MCF 10A (cell line): ENCODE results near the gene NTN1. TPM values are rescaled to one million over a fixed set of nuclear protein-coding genes. Genes with fewer than 3 reads are reported as not detected.

Source experiments
- BruUV-seq: library from RNA; stranded (reverse); fragments of 400-500 nt; replicated peaks from 2 replicates; lab custom pipeline; 2021; lab: Mats Ljungman, UMichigan
- CTCF ChIA-PET: fragments of 300-600 bp; sonication (Branson Sonifier 250); formaldehyde crosslinking; extraction: SDS; loops from one replicate; lab custom pipeline; 2021; ENCODE audit warnings: antibody characterized with exemption, inconsistent platforms; lab: Yijun Ruan, JAX
- POLR2A ChIA-PET: fragments of 300-600, 350-650 bp; sonication (Branson Sonifier 250); formaldehyde crosslinking; extraction: SDS; loops from one replicate; lab custom pipeline; 2020; ENCODE audit warnings: antibody characterized with exemption, inconsistent platforms; lab: Yijun Ruan, JAX
- DNase-seq: peaks from one replicate; pipeline ENCODE4 v3.0.0-alpha.2; 2018; ENCODE audit not compliant: unreplicated experiment
- H3K27ac Mint-ChIP-seq: one replicate; pipeline ENCODE4 v1.8.0; 2022; ENCODE audit warnings: mild to moderate bottlenecking, low read depth, mixed read lengths; ENCODE audit not compliant: unreplicated experiment
- H3K27me3 Mint-ChIP-seq: one replicate; pipeline ENCODE4 v1.8.0; 2022; ENCODE audit warnings: mixed read lengths; ENCODE audit not compliant: insufficient read depth, unreplicated experiment
- H3K36me3 Mint-ChIP-seq: one replicate; pipeline ENCODE4 v1.8.0; 2022; ENCODE audit warnings: mild to moderate bottlenecking, moderate library complexity, mixed read lengths; ENCODE audit not compliant: insufficient read depth, unreplicated experiment
- H3K4me1 Mint-ChIP-seq: one replicate; pipeline ENCODE4 v1.8.0; 2022; ENCODE audit warnings: mixed read lengths; ENCODE audit not compliant: insufficient read depth, unreplicated experiment
- H3K4me3 Mint-ChIP-seq: one replicate; pipeline ENCODE4 v1.8.0; 2022; ENCODE audit warnings: mild to moderate bottlenecking, moderate library complexity, mixed read lengths; ENCODE audit not compliant: unreplicated experiment
- H3K9me3 Mint-ChIP-seq: one replicate; pipeline ENCODE4 v1.8.0; 2022; ENCODE audit warnings: mixed read lengths; ENCODE audit not compliant: unreplicated experiment
- CTCF ChIP-seq: fragments of 200-600 bp; IDR thresholded peaks from one replicate; pipeline ENCODE4 v1.8.0; 2022; ENCODE audit warnings: antibody characterized with exemption, mild to moderate bottlenecking; ENCODE audit not compliant: unreplicated experiment
- intact Hi-C: fragments of 100-400 bp; cut with micrococcal nuclease; formaldehyde crosslinking; loops from 2 replicates; pipeline ENCODE4 v1.14.1; 2022
- total RNA-seq: library from RNA; stranded (reverse); gene quantifications from 2 replicates; pipeline ENCODE4 v1.2.3, GENCODE V29; 2022

NTN1 gene
- total RNA-seq, 1 experiment from 2014 or later, result 0.23 TPM

GRCh38 chr17:9237661-9238301 lies 216.5 kb downstream of the NTN1 start:
- intact Hi-C loops, result no loop called here
- H3K4me3 Mint-ChIP-seq, result no peak overlapping the region
- no peak for TF ChIP-seq CTCF
- no TSS peak for BruUV-seq
- H3K27me3 Mint-ChIP-seq, result no peaks in the 10 kb centered on the region
- DNase-seq, result no peak
- no peaks in the 10 kb centered on the region for H3K9me3 Mint-ChIP-seq
- CTCF ChIA-PET, result interaction anchor here (0.6 to 1.0 kb wide), 2 partner anchors 93 to 285 kb away, joined by 4 read pairs; no protein-coding TSS in a partner anchor
- no peaks in the 10 kb centered on the region for H3K4me1 Mint-ChIP-seq
- POLR2A ChIA-PET, result interaction anchor here (1.0 kb wide), 1 partner anchor 21 kb away, joined by 3 read pairs; no protein-coding TSS in a partner anchor
- H3K27ac Mint-ChIP-seq, result no peak overlapping the region
- no peaks in the 10 kb centered on the region for H3K36me3 Mint-ChIP-seq

- no peak for TF ChIP-seq CTCF
- H3K9me3 Mint-ChIP-seq, result no peaks in the 10 kb centered on the region
Observed at GRCh38 chr17:9238340-9239245, 217.3 kb downstream of the NTN1 start.

GRCh38 chr17:9239246-9239792 lies 218.0 kb downstream of the NTN1 start:
- POLR2A ChIA-PET, result no interaction called here
- CTCF ChIA-PET, result no interaction called here

More at GRCh38 chr17:9238340-9239245, 217.3 kb downstream of the NTN1 start:
- ChIA-PET CTCF (interaction anchor here (0.6 kb wide), 1 partner anchor 92 kb away, joined by 4 read pairs; no protein-coding TSS in a partner anchor), POLR2A (no interaction called here)
- H3K27me3 Mint-ChIP-seq, result no peaks in the 10 kb centered on the region
- H3K4me3 Mint-ChIP-seq, result no peak overlapping the region
- no peaks in the 10 kb centered on the region for H3K4me1 Mint-ChIP-seq
- intact Hi-C loops, result no loop called here
- DNase-seq, result no peak
- no peaks in the 10 kb centered on the region for H3K36me3 Mint-ChIP-seq
- no TSS peak for BruUV-seq
- H3K27ac Mint-ChIP-seq, result no peak overlapping the region

More at GRCh38 chr17:9239246-9239792, 218.0 kb downstream of the NTN1 start:
- Mint-ChIP-seq H3K9me3 (no peaks in the 10 kb centered on the region), H3K4me3 (no peak overlapping the region), H3K27me3 (no peaks in the 10 kb centered on the region), H3K4me1 (no peaks in the 10 kb centered on the region), H3K27ac (no peak overlapping the region), H3K36me3 (no peaks in the 10 kb centered on the region)
- TF ChIP-seq CTCF, result no peak
- no TSS peak for BruUV-seq
- DNase-seq, result no peak
- intact Hi-C loops, result no loop called here
